Retinal pigment epithelial cell (primary cell): Measurements from ENCODE around the gene LCA5L.
"Not testable (repeated sequence)": the region's sequence is repeated elsewhere in the genome, so short reads cannot be mapped to it uniquely, and the experiment has no call there.

ENCODE experiments used
- DNase-seq: peaks from one replicate; pipeline ENCODE4 v3.0.0-alpha.2; 2010; ENCODE audit warnings: low read depth
- H3K4me3 ChIP-seq: 2 replicates; pipeline ENCODE4 v1.5.1; 2011; ENCODE audit warnings: mild to moderate bottlenecking, low read length, control low read depth, moderate library complexity
- CTCF ChIP-seq: conservative IDR thresholded peaks from 2 replicates; pipeline ENCODE4 v1.5.1; 2011; ENCODE audit warnings: low read depth, low read length, control low read depth, inconsistent platforms

The LCA5L gene

GRCh38 chr21:39434950-39435349 is 10.6 kb downstream of the LCA5L start:
- TF ChIP-seq CTCF = no peak
- DNase-seq = no peak
- no peak overlapping the region for H3K4me3 ChIP-seq

GRCh38 chr21:39430954-39431353 is 14.6 kb downstream of the LCA5L start:
- H3K4me3 ChIP-seq = no peak overlapping the region
- DNase-seq = peak; percentile 55
- TF ChIP-seq CTCF = no peak

- no peak overlapping the region for H3K4me3 ChIP-seq
- no peak for TF ChIP-seq CTCF
- DNase-seq = peak; percentile 48
Measured at GRCh38 chr21:39430457-39430856, 15.1 kb downstream of the LCA5L start.

GRCh38 chr21:39430016-39430415 is 15.6 kb downstream of the LCA5L start:
- no peak for TF ChIP-seq CTCF
- no peak overlapping the region for H3K4me3 ChIP-seq
- no peak for DNase-seq

GRCh38 chr21:39429445-39429844 is 16.1 kb downstream of the LCA5L start:
- TF ChIP-seq CTCF = no peak
- no peak overlapping the region for H3K4me3 ChIP-seq
- DNase-seq = no peak

- H3K4me3 ChIP-seq = no peak overlapping the region
- no peak for DNase-seq
- TF ChIP-seq CTCF = no peak
Measured at GRCh38 chr21:39422527-39423241, 22.9 kb downstream of the LCA5L start.

GRCh38 chr21:39419204-39419603 is 26.4 kb downstream of the LCA5L start:
- DNase-seq, H3K4me3 ChIP-seq: not testable (repeated sequence)
